SU-DHL-6 (cell line): Measurements from ENCODE around the gene MYBPHL.

Source experiments
- CTCF ChIP-seq: fragments of 200-600 bp; sonication (generic); IDR thresholded peaks from one replicate; pipeline ENCODE4 v1.5.1; 2017; ENCODE audit warnings: antibody characterized with exemption, mild to moderate bottlenecking, low read length, moderate library complexity; ENCODE audit not compliant: insufficient read depth, poor library complexity, severe bottlenecking
- EZH2phosphoT487 ChIP-seq: fragments of 200-600 bp; sonication (generic), shearing (Covaris generic); conservative IDR thresholded peaks from 2 replicates; pipeline ENCODE4 v1.6.1; 2018; ENCODE audit warnings: mild to moderate bottlenecking, antibody characterized with exemption, low read length, moderate library complexity, mixed read lengths

DNA sequence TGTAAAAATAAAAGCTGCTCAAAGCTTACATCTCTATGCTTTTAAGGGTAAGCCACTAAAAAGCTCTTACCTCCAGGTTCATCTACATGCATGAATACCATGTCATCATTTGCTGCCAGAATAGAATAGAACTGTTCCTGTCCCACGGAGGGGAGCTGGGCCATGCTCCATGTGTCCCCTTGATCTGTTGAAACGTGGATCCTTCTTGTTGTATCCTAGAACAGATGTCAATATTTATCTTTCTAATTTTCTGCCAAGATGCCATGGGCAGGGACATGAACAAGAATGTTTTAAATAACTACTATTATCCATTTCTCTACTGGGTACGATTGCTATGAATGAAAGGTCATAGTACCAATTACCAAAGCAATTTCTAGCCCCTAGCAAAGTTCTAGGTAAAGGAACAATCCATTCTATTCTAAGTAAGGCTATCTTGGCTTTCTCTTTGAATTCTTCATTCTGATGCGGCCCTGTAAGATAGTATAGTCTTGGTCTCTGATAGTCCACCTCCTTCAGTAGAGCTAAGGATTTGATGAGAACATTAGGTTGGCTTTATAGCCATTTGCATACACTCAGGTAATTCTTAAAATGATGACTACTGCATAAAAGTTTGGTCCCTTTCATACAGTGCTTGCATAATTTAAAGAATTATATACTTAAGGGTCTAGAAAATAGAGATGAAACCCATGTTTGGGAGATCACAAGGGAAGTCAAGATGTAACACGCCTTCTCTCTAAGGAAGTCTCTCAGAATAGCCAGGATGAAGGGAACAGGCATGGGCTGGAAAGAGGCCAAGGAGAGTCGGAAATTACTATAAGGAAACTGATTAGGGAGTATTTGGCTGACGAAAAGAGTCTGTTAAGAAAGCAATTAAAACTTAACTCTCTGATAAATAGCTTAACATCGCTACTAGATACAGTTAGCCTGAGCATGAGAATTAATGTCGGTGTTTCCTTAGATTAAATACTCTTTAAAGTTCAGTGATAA lies 35.4 kb upstream of the MYBPHL start:
- no peak for TF ChIP-seq CTCF
- TF ChIP-seq EZH2phosphoT487: no peak
